GM19025 (cell line): Measurements from ENCODE around the gene HIVEP3.

ENCODE experiments used
- ATAC-seq: cut with Tn5 transposase; IDR thresholded peaks from one replicate; pipeline ENCODE4 v1.9.1; 2021; ENCODE audit warnings: mild to moderate bottlenecking, low read depth, moderate library complexity; ENCODE audit not compliant: unreplicated experiment

HIVEP3 gene

GRCh38 chr1:41486053-41486370 is 432.7 kb downstream of the HIVEP3 start:
- ATAC-seq: no peak

- no peak for ATAC-seq
Measured at GRCh38 chr1:41485605-41486004, 433.1 kb downstream of the HIVEP3 start.

GRCh38 chr1:41484402-41485241 is 434.1 kb downstream of the HIVEP3 start, which contains the start of gene EDN2:
Gene EDN2, minus strand, starts transcription at chr1:41484683. Its CDS starts 82 bp downstream, at chr1:41484601.
- no peak for ATAC-seq

- no peak for ATAC-seq
Measured at GRCh38 chr1:41483960-41484401, 434.7 kb downstream of the HIVEP3 start.

- no peak for ATAC-seq
Measured at GRCh38 chr1:41483001-41483850, 435.5 kb downstream of the HIVEP3 start.

GRCh38 chr1:41482001-41482765 is 436.5 kb downstream of the HIVEP3 start:
- ATAC-seq: no peak

- ATAC-seq: no peak
Measured at GRCh38 chr1:41481109-41481775, 437.5 kb downstream of the HIVEP3 start.

- no peak for ATAC-seq
Measured at GRCh38 chr1:41480204-41481108, 438.3 kb downstream of the HIVEP3 start.

GRCh38 chr1:41479808-41480160 is 438.9 kb downstream of the HIVEP3 start:
- no peak for ATAC-seq

GRCh38 chr1:41479000-41479807 is 439.5 kb downstream of the HIVEP3 start:
- ATAC-seq: no peak

- no peak for ATAC-seq
Measured at GRCh38 chr1:41478118-41478748, 440.5 kb downstream of the HIVEP3 start.

- no peak for ATAC-seq
Measured at GRCh38 chr1:41476807-41477361, 441.8 kb downstream of the HIVEP3 start.

GRCh38 chr1:41475859-41476567 is 442.7 kb downstream of the HIVEP3 start:
- ATAC-seq: no peak

GRCh38 chr1:41475346-41475745 is 443.4 kb downstream of the HIVEP3 start:
- no peak for ATAC-seq

- no peak for ATAC-seq
Measured at GRCh38 chr1:41474490-41475271, 444.0 kb downstream of the HIVEP3 start.

GRCh38 chr1:41473738-41474362 is 444.9 kb downstream of the HIVEP3 start:
- ATAC-seq: no peak
